Measurements from ENCODE around the gene TTLL13. TPM values are rescaled to one million over a fixed set of nuclear protein-coding genes. Genes with fewer than 3 reads are reported as not detected.

TTLL13 gene
- total and polyA plus RNA-seq, 2 of the 8 experiments (the other 6 are each of a cell fraction or from before 2014, with no cell fraction given) = 0.03 TPM; not detected in 1

DNA sequence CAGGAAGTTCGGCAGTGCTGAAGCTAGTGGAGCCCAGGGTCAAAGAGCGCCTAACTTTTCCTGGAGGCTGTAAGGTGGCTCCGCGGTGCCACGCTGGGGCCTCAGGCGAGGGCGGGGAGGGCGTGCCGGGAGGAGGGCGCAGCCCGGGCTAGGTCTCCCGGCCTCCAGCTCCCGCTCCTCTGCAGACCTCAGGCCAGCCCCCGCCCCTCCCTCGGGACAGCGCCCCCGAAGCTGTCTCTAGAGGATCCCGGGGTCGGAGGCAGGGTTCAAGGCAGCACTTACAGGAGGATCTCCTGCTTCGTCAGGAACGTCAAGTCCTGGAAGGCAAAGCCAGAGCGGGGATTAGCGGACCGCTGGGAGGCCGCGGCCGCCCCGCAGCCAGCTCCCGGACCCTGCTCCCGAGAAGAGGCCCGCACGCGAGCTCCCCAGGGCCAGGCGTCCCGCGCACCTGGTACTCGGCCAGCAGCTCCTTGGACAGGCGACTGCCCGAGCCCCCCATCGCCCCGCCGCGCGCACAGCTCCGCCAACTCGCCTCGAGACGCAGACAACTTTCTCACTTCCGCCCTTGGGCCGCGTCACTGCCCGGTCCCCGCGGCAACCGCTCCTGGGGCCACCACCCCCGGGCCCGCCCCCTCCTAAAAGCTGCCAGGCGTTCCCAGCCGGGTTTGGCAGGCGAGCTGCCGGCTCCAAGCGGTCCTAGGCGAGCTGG, 15.8 kb upstream of the TTLL13 start, which contains the start of gene CIB1 (continued):
- TF ChIP-seq SIN3A (conservative IDR thresholded peaks at IDR 0.05 in 1 of 2, IDR thresholded peaks at IDR 0.05 in 1 of 2; ENCODE audit: low read depth in 1 of 2, low read length in 2 of 2) (peak; percentile 45 to 89; a peak in 2 of 4 replicates), EP300 (IDR thresholded peaks at IDR 0.05; ENCODE audit: borderline replicate concordance in 1 of 2, low read depth in 2 of 2, low read length in 2 of 2) (no peak), RFX5 (IDR thresholded peaks at IDR 0.05; ENCODE audit: borderline replicate concordance, low read depth, low read length) (no peak), BCL11A (IDR thresholded peaks at IDR 0.05; ENCODE audit: low read depth in 2 of 2, low read length in 2 of 2) (no peak), TAF7 (optimal IDR thresholded peaks at IDR 0.05; ENCODE audit: borderline replicate concordance, low read depth, low read length) (peak; percentile 31)
